Activated CD8-positive, alpha-beta memory T cell treated with anti-CD3 and anti-CD28 coated beads for 36 hours (primary cell): ENCODE measurements around the gene SLC6A20. TPM values are rescaled to one million over a fixed set of nuclear protein-coding genes. Genes with fewer than 3 reads are reported as not detected.

Source experiments
- CTCF ChIA-PET: fragments of 350-600 bp; sonication (Branson Sonifier 250); formaldehyde crosslinking; loops from one replicate; lab custom pipeline; 2021; ENCODE audit warnings: antibody characterized with exemption; lab: Charles Lee
- POLR2A ChIA-PET: fragments of 350-600 bp; sonication (Branson Sonifier 250); formaldehyde crosslinking; loops from one replicate; lab custom pipeline; 2021; ENCODE audit warnings: antibody characterized with exemption; lab: Charles Lee
- total RNA-seq, 2 experiments: library from RNA; stranded (reverse); gene quantifications; one replicate each; pipeline ENCODE4 v1.2.3, GENCODE V29; 2021

Gene SLC6A20
- total RNA-seq, 2 experiments from 2014 or later: 0.08 to 0.13 TPM

DNA sequence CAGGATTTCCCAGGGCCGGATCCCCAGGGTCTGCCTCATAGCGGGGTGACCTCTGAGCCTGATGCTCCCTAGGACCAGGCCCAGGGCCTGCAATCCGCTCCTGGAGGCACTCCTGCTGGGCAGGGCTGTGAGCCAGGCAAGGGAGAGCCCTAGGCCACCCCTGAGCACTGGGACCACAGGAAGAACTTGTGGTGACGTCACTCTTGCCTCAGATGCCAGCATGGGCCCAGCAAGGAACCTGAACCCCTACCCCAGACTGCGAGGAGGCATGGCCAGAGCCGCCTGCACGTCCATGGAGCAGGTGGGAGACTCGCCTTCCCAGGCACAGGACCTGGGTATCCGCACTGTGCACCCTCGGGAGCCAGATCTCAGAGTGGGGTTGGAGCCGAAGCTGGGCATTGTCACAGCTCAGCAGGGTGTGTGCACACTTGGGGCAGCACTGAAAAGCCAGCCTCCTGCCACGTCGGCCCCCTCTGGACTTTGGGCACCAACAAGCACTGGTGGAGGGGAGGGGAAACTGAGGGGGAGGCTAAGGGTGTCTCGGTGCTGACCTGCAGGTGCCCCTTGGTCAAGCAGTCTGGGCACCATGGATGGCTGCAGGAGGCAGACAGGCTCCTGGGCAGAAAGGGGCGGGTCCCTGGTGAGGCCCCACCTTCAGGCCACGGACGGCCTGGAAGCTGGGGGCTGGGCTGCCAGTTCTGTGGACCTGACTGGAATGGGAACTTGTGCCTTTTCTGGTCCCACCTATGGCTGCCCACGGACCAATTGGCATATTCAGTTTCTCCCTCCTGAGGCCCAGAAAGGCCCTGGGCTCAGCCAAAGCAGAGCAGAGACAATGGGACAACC lies 49.3 kb downstream of the SLC6A20 start:
- ChIA-PET CTCF (interaction anchor here (0.9 kb wide), 1 partner anchor 182 kb away, joined by 3 read pairs; no protein-coding TSS in a partner anchor), POLR2A (interaction anchor here (0.6 kb wide), 1 partner anchor 69 kb away, joined by 3 read pairs; no protein-coding TSS in a partner anchor)

DNA sequence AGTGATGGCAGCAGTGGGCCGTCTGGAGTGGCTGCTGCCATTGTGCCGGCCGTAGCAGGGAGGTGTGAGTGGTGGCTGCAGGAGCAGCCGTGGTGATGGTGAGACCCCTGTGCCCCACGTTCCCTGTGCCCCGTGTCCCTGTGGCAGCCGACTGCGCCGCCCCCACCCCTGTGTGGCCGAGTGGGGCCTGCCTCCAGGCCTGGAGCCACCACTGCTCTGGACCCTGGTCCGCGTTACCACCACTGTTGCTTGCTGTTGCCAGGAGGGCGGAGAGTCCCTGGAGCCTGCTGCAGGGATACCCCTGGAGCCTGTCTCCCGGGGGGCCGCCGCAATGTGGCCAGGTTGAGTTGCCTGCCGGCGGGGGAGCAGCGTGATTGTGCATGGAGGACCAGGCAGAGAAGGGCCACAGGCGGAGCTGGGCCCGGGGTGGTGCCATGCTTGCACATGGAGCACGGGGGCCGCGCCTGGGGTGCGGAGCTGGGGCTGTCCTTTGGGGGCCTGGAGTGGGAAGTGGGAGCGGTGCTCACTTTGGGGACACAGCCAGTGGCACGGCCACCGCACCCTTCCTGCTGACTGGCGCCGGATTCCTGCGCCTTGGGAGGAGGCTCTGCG lies 50.1 kb downstream of the SLC6A20 start:
- ChIA-PET CTCF (no interaction called here), POLR2A (interaction anchor here (0.6 kb wide), 1 partner anchor 70 kb away, joined by 3 read pairs; no protein-coding TSS in a partner anchor)

DNA sequence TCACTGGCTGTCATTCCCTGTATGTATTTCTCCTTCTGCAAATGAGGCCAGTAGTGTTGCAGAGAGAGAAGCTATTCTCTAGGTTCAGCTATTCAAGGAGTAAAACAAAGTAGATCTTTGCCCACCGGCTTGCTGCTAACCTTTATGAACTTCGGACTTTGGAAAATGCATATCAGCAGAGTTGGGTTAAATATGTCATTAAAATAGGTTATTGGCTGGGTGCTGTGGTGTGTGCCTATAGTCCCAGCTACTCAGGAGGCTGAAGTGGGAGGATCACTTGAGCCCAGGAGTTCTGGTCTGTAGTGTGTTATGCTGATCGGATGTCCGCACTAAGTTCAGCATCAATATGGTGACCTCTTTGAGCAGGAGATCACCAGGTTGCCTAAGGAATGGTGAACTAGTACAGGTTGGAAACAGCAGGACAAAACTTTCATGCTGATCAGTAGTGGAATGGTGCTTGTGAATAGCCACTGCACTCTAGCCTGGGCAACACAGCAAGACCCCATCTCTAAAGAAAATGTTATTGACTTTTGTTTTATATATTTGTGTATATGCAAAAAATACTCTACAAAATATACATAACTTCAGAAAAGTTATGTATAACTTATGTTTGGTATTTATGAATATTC lies 53.8 kb downstream of the SLC6A20 start:
- CTCF ChIA-PET: no interaction called here
- POLR2A ChIA-PET: no interaction called here

DNA sequence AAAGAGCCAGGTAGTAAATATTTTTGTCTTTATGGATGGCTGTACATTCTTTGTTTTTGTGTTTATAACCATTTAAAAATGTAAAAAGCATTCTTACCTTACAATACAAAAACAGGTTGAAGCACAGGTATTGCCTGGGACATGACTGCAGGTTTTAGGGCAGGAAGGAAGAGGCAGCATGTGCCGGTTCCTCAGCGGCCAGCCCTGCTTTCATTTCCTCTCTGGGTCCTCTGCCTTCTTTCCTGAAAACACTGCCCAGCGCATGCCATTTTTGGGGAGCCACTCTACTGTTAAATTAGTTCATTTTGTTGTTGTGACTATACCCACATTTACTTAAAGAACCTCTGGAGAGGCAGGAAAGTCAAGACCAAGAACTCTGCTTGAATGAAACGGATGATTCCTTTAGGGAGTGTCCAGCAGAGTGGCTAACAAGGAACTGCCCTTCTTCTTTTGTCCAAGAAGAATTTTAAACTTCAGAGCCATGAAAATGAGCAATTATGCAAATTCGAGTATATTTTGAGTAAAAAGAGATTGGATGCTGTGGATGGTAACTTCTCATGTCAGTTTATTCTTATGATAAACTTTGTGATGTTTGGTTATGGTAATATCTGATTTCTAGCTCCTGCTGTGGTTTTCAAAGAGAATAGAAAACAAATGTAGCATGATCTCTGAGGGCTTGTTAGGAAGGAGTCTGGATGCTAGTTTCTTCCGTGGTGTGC lies 54.4 kb downstream of the SLC6A20 start:
- POLR2A ChIA-PET: no interaction called here
- CTCF ChIA-PET: no interaction called here

DNA sequence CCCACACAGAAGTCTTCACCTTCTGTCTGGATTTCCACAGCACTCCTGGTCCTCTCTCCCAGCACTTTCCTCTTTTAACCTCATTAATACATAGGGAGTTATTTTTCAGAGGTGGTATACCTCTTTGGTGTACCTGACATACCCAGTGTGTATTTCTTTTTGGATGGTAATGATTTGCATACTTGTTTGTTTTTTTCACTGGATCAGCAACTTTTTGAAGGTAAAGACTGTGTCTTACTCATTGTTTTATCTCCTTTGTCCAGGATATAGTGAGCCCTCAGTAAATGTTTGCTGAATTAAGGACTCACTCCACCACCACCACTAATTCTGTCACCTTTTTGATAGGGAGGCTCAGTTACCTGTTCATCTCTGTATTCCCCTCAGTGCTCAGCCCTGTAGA lies 55.1 kb downstream of the SLC6A20 start:
- ChIA-PET POLR2A (no interaction called here), CTCF (no interaction called here)

GRCh38 chr3:45739991-45740390 lies 56.3 kb downstream of the SLC6A20 start:
- ChIA-PET POLR2A (no interaction called here), CTCF (no interaction called here)

- ChIA-PET POLR2A (no interaction called here), CTCF (no interaction called here)
These were observed 59.1 kb downstream of the SLC6A20 start for GRCh38 chr3:45737234-45737633.

DNA sequence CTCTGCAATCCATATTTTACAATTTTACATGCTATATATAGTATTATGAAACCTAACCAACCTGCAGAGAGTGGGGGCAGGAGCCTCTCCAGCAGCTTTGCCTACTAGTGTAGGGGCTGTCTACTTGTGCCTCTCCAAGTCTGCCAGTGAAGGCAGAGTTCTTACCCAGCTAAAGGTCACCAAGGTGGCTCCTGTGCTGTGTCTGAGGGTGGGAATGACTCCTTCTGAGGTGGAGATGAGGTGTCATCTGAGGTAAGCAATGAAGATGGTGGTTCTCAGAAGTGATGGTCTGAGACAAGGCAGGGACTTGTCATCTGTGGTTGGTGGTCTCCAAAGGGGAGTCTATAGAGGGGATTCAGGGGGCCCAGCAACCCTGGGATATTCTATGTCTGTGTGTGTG lies 59.6 kb downstream of the SLC6A20 start:
- ChIA-PET CTCF (no interaction called here), POLR2A (no interaction called here)

DNA sequence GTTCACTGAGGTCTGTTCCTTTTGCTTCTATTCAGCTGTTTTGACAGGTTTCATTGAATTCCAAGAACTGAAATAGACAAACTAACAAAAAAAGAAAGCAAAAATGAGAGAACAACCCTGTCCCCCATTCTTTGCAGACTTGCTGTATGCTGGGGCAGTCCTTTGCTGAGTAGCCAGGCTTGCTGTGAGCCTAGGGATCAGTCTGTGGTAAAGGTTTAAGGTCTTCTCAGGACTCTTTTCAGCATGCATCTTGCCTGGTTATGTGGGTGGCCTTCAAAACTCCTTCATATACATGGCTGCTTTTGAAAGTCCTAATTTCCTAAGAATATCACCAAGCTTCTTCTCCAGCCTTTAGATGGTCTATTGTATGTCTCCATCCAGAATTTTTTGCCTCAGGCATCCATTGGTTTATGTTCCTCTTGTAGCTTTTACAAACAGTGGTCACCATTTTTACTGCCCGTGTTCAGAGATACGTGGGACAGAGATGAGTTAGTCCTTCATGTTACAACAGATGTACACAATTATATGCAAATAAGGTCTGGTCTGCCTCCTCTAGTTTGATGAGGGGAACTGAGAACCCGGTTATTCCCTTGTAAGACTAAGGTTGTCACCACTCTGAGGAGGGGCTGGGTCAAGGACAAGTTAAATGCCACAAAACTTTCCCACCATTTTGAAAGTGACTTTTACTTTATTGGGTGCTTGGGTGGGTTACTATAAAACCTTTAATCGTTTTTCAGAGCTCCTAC lies 65.8 kb downstream of the SLC6A20 start:
- CTCF ChIA-PET: interaction anchor here (1.3 to 1.4 kb wide), 2 partner anchors 30 to 199 kb away, joined by 3 read pairs; no protein-coding TSS in a partner anchor
- POLR2A ChIA-PET: no interaction called here

- ChIA-PET CTCF (interaction anchor here (0.5 kb wide), 1 partner anchor 19 kb away, joined by 4 read pairs; no protein-coding TSS in a partner anchor), POLR2A (no interaction called here)
These were observed 66.7 kb downstream of the SLC6A20 start for GRCh38 chr3:45729614-45730013.

GRCh38 chr3:45724911-45725310 lies 71.4 kb downstream of the SLC6A20 start:
- POLR2A ChIA-PET: no interaction called here

DNA sequence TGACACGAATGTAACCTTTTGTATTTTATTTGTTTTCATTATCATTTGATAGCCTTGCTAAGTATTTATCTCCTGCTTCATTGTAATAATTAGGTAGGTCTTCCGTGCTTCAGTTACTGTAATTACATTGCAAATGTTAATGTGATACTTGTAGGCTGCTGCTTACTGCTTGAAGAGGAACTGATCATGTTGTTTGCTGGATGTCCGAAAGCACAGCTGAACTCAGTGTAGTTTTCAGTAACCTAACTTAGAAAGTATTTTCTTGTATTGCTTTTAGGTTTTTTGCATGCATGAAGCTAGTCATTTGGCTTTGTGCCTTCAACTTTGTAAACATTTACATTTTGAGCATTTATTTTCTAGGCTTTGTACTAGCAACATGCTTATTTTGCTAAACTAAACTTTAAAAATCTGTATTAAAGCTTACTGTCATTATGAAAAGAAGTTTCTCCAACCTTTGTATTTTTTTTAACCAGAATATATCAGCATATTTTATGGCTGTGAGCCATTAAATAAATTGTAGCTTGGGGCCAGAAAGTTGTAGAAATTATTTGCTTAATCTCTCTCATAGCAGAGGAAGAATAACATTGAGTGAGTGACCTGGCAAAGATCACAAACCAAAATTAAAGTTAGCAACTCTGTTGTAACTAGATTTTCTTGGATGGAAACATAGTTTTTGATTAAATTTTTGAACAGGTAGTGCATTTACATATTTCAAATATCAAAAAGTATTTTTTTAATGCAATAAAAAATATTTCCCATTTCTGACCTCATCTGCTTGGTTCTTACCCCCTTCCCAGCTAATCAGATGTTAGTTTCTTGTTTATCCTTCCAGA lies 76.5 kb downstream of the SLC6A20 start:
- POLR2A ChIA-PET: no interaction called here
- CTCF ChIA-PET: no interaction called here

More at GRCh38 chr3:45724911-45725310, 71.4 kb downstream of the SLC6A20 start:
- CTCF ChIA-PET: no interaction called here

GRCh38 chr3:45716790-45717336 lies 79.5 kb downstream of the SLC6A20 start:
- CTCF ChIA-PET: interaction anchor here (0.7 kb wide), 1 partner anchor 212 kb away, joined by 3 read pairs; no protein-coding TSS in a partner anchor
- POLR2A ChIA-PET: no interaction called here

DNA sequence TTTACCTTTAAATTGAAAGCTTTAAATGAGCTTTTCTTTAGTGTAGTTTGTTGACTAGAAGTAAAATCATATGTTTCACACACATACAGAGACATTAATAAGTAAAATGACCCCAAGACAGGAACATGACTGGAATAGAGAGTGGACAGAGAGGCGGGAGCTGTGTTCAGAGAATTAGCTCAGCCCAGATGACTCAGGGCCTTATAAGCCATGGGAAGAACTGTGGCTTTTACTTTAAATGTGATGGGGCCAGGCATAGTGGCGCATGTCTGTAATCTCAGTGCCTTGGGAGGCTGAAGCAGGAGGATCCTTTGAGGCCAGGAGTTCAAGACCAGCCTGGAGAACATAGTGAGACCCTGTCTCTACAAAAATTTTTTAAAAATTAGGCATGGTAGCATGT lies 80.4 kb downstream of the SLC6A20 start:
- ChIA-PET CTCF (interaction anchor here (0.7 to 1.3 kb wide), 3 partner anchors 10 to 377 kb away, joined by 3 read pairs; no protein-coding TSS in a partner anchor), POLR2A (no interaction called here)

- ChIA-PET CTCF (no interaction called here), POLR2A (no interaction called here)
These were observed 83.8 kb downstream of the SLC6A20 start for GRCh38 chr3:45712434-45713110.

DNA sequence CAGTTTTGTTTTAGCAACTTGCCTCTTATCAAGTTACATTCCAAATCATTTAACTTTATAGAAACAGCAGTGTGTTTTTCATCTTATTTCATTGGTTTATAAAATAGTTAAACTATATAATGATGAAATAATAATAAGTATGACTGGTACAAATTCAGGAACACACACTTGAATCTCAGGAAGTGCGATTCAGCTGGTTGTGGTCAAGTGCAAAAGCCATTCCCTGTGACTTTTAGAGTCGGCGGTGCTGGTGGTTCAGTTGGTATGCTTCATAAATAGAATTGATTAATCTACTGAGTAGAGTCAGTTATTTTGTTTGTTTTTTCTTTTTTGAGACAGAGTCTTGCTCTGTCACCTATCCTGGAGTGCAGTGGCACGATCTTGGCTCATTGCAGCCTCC lies 84.4 kb downstream of the SLC6A20 start:
- POLR2A ChIA-PET: no interaction called here
- CTCF ChIA-PET: no interaction called here
